Endothelial cell of umbilical vein (primary cell): ENCODE data around the gene CSNK2A3. TPM values are rescaled to one million over a fixed set of nuclear protein-coding genes. Genes with fewer than 3 reads are reported as not detected.

ENCODE experiments used
- BruUV-seq: library from RNA; stranded (reverse); fragments of 400-500 nt; replicated peaks from 2 replicates; lab custom pipeline; 2021; lab: Mats Ljungman, UMichigan
- CTCF ChIA-PET: fragments of 300-600, 350-600 bp; sonication (Branson Sonifier 250); formaldehyde crosslinking; loops from one replicate; lab custom pipeline; 2021; ENCODE audit warnings: antibody characterized with exemption, inconsistent platforms; lab: Charles Lee
- POLR2A ChIA-PET: fragments of 300-600, 350-600 bp; sonication (Branson Sonifier 250); formaldehyde crosslinking; loops from one replicate; lab custom pipeline; 2021; ENCODE audit warnings: antibody characterized with exemption, inconsistent platforms; lab: Charles Lee
- DNase-seq: peaks from one replicate; pipeline ENCODE4 v3.0.0-alpha.2; 2011; ENCODE audit warnings: low read depth, low spot score
- FAIRE-seq: peaks from 2 replicates; lab custom pipeline; 2011; peaks lifted over from hg19 to GRCh38; lab: Jason Lieb, UNC
- H2AFZ ChIP-seq: 2 replicates; pipeline ENCODE4 v1.6.0; 2012; ENCODE audit warnings: low read depth, low read length, control low read depth, inconsistent platforms
- H3K27ac ChIP-seq: 2 replicates; pipeline ENCODE4 v1.5.1; 2011; ENCODE audit warnings: low read depth, mild to moderate bottlenecking, control low read depth, low read length, moderate library complexity; ENCODE audit not compliant: insufficient read depth
- H3K27me3 ChIP-seq, 2 experiments: 2 replicates each; pipeline versions ENCODE4 v1.6.0 to v1.6.1; 2011; ENCODE audit warnings: low read length in 2 of 2, mixed read lengths in 1 of 2; ENCODE audit not compliant: control insufficient read depth in 2 of 2, insufficient read depth in 2 of 2
- H3K36me3 ChIP-seq, 2 experiments: 2 replicates in 1 of 2; 3 replicates in 1 of 2; pipeline ENCODE4 v1.5.1; 2011; ENCODE audit warnings: low read length in 2 of 2, mild to moderate bottlenecking in 1 of 2, moderate library complexity in 1 of 2; ENCODE audit not compliant: control insufficient read depth in 2 of 2, insufficient read depth in 2 of 2; ENCODE audit errors: extremely low read depth in 1 of 2
- H3K4me1 ChIP-seq: 3 replicates; pipeline ENCODE4 v1.5.1; 2011; ENCODE audit warnings: mild to moderate bottlenecking, low read length; ENCODE audit not compliant: control insufficient read depth, insufficient read depth; ENCODE audit errors: extremely low read depth
- H3K4me2 ChIP-seq: 2 replicates; pipeline ENCODE4 v1.6.1; 2011; ENCODE audit warnings: low read length, control low read depth, mixed read lengths; ENCODE audit not compliant: insufficient read depth
- H3K4me3 ChIP-seq, 3 experiments: fragments of 200-600 bp in 1 of 3; sonication (generic), shearing (Covaris generic) in 1 of 3; replicated peaks in 1 of 3; 2 replicates each; pipeline ENCODE4 v1.5.1; 2011 to 2016; ENCODE audit warnings: control low read depth in 3 of 3, low read length in 3 of 3, mild to moderate bottlenecking in 2 of 3, inconsistent platforms in 1 of 3, low read depth in 1 of 3, moderate library complexity in 1 of 3; ENCODE audit not compliant: insufficient read depth in 1 of 3
- H3K79me2 ChIP-seq: 2 replicates; pipeline ENCODE4 v1.6.0; 2012; ENCODE audit warnings: low read length, inconsistent platforms; ENCODE audit not compliant: control insufficient read depth, insufficient read depth
- H3K9ac ChIP-seq: replicated peaks from 2 replicates; pipeline ENCODE3; 2011; ENCODE audit warnings: low read length, control low read depth; ENCODE audit not compliant: insufficient read depth; ENCODE audit errors: extremely low read depth
- H3K9me1 ChIP-seq: replicated peaks from 3 replicates; pipeline ENCODE4 v1.6.0; 2011; ENCODE audit warnings: mild to moderate bottlenecking, low read length; ENCODE audit not compliant: control insufficient read depth, insufficient read depth; ENCODE audit errors: extremely low read depth
- H3K9me3 ChIP-seq: replicated peaks from 2 replicates; pipeline ENCODE4 v1.5.1; 2012; ENCODE audit warnings: low read length, inconsistent platforms; ENCODE audit not compliant: control insufficient read depth, insufficient read depth
- H4K20me1 ChIP-seq: replicated peaks from 2 replicates; pipeline ENCODE3; 2011; ENCODE audit warnings: mild to moderate bottlenecking, low read length; ENCODE audit not compliant: control insufficient read depth, insufficient read depth; ENCODE audit errors: extremely low read depth
- CTCF ChIP-seq, 2 donors: IDR thresholded peaks; 1 replicate in 1 of 2; 2 replicates in 1 of 2; pipeline ENCODE4 v1.5.1; 2011; ENCODE audit warnings: low read length in 2 of 2, mild to moderate bottlenecking in 2 of 2, moderate library complexity in 2 of 2, control low read depth in 1 of 2, inconsistent platforms in 1 of 2, low read depth in 1 of 2; ENCODE audit not compliant: insufficient read depth in 1 of 2; ENCODE audit errors: extremely low read depth in 1 of 2
- FOS ChIP-seq: IDR thresholded peaks from 2 replicates; pipeline ENCODE4 v1.6.1; 2011; ENCODE audit warnings: mild to moderate bottlenecking, low read length, moderate library complexity, borderline replicate concordance; ENCODE audit not compliant: insufficient read depth
- GATA2 ChIP-seq: IDR thresholded peaks from 2 replicates; pipeline ENCODE4 v1.7.0; 2011; ENCODE audit warnings: low read depth, mild to moderate bottlenecking, moderate library complexity, mixed read lengths, low read length; ENCODE audit not compliant: insufficient read length, insufficient read depth
- JUN ChIP-seq: IDR thresholded peaks from 2 replicates; pipeline ENCODE4 v1.6.1; 2011; ENCODE audit warnings: borderline replicate concordance, low read depth; ENCODE audit not compliant: insufficient read length, insufficient read depth
- MAX ChIP-seq: IDR thresholded peaks from 2 replicates; pipeline ENCODE4 v1.6.1; 2011; ENCODE audit not compliant: insufficient read depth, insufficient read length
- MYC ChIP-seq: IDR thresholded peaks from one replicate; pipeline ENCODE4 v1.6.1; 2011; ENCODE audit warnings: mild to moderate bottlenecking, low read depth, low read length
- POLR2A ChIP-seq: IDR thresholded peaks from 2 replicates; pipeline ENCODE4 v1.6.1; 2012; ENCODE audit warnings: low read depth, mild to moderate bottlenecking, control low read depth, low read length
- POLR2AphosphoS5 ChIP-seq: IDR thresholded peaks from 2 replicates; pipeline ENCODE4 v1.6.1; 2012; ENCODE audit warnings: low read depth, mild to moderate bottlenecking, control low read depth, low read length, moderate library complexity; ENCODE audit not compliant: insufficient read depth
- dilution Hi-C: fragments of 300-500 bp; cut with MboI; formaldehyde crosslinking; loops from one replicate; pipeline ENCODE4 v1.15.0; 2019; ENCODE audit warnings: low sequenced_read_pairs; ENCODE audit not compliant: extremely low pct_ligation_motif_present
- intact Hi-C: fragments of 100-400 bp; cut with micrococcal nuclease; formaldehyde crosslinking; loops from one replicate; pipeline ENCODE4 v1.10.0; 2022
- polyA plus RNA-seq, 4 experiments: library from polyadenylated mRNA; depleted of rRNA in 3 of 4; stranded (reverse) in 3 of 4; unstranded in 1 of 4; fragments of >200 nt; gene quantifications; 2 replicates each; pipeline versions ENCODE4 v1.2.1 to v1.2.3, GENCODE V29; 2011 to 2012; ENCODE audit warnings: missing spikeins in 1 of 4
- total RNA-seq: library from RNA; stranded (reverse); gene quantifications from 2 replicates; pipeline ENCODE4 v1.2.3, GENCODE V29; 2021

Gene CSNK2A3
- total and polyA plus RNA-seq, 2 donors (not counting 3 experiments of a cell fraction or from before 2014, with no cell fraction given), result 0.41 TPM; not detected in 1

GRCh38 chr11:11311169-11311568, 41.9 kb downstream of the CSNK2A3 start:
- Histone ChIP-seq H3K9me3 (no peaks in the 10 kb centered on the region), H3K27me3 (no peaks in the 10 kb centered on the region), H3K4me1 (no peaks in the 10 kb centered on the region), H2AFZ (no peak overlapping the region), H3K27ac (no peak overlapping the region), H3K36me3 (no peaks in the 10 kb centered on the region), H3K9me1 (no peaks in the 10 kb centered on the region), H4K20me1 (no peaks in the 10 kb centered on the region), H3K9ac (no peak overlapping the region), H3K4me2 (no peak overlapping the region), H3K4me3 (no peak overlapping the region), H3K79me2 (no peaks in the 10 kb centered on the region)
- no TSS peak for BruUV-seq
- FAIRE-seq (no peak), DNase-seq (no peak)
- dilution Hi-C loops (no loop called here), intact Hi-C loops (no loop called here)
- ChIA-PET CTCF (no interaction called here), POLR2A (no interaction called here)
- no peak for TF ChIP-seq GATA2
- no peak for TF ChIP-seq FOS
- TF ChIP-seq POLR2AphosphoS5, result no peak
- TF ChIP-seq MYC, result no peak
- TF ChIP-seq JUN, result no peak

- dilution Hi-C loops, result no loop called here
- POLR2A ChIA-PET, result no interaction called here
- no peaks in the 10 kb centered on the region for H3K9me3 ChIP-seq
- CTCF ChIA-PET, result no interaction called here
- no peak for TF ChIP-seq GATA2
- no peak for TF ChIP-seq MYC
- no peak for TF ChIP-seq CTCF (IDR thresholded peaks at IDR 0.05; ENCODE audit: extremely low read depth in 1 of 2, insufficient read depth in 1 of 2, low read depth in 1 of 2, low read length in 2 of 2)
- no peak for TF ChIP-seq JUN
- TF ChIP-seq FOS, result no peak
- no peak for TF ChIP-seq MAX
- no peak for TF ChIP-seq POLR2A
- no peaks in the 10 kb centered on the region for H3K36me3 ChIP-seq
- no peak overlapping the region for H3K4me2 ChIP-seq
- H3K27ac ChIP-seq, result no peak overlapping the region
- no peaks in the 10 kb centered on the region for H3K27me3 ChIP-seq
- H3K79me2 ChIP-seq, result no peaks in the 10 kb centered on the region
- no peaks in the 10 kb centered on the region for H3K4me1 ChIP-seq
- H2AFZ ChIP-seq, result no peak overlapping the region
- H3K9me1 ChIP-seq, result no peaks in the 10 kb centered on the region
- FAIRE-seq, result no peak
- no peaks in the 10 kb centered on the region for H4K20me1 ChIP-seq
- no peak overlapping the region for H3K9ac ChIP-seq
- DNase-seq, result no peak
- intact Hi-C loops, result no loop called here
- BruUV-seq, result no TSS peak
- no peak overlapping the region for H3K4me3 ChIP-seq
Observed at GRCh38 chr11:11309906-11310305, 43.1 kb downstream of the CSNK2A3 start.
